HFF-Myc (cell line): Measurements from ENCODE around the gene C1QL1.

ENCODE experiments used
- DNase-seq: peaks from one replicate; pipeline ENCODE4 v3.0.0-alpha.2; 2011; ENCODE audit warnings: low read depth; ENCODE audit errors: extremely low read depth
- H3K4me3 ChIP-seq: replicated peaks from 2 replicates; pipeline ENCODE4 v1.5.1; 2011; ENCODE audit warnings: low read depth, mild to moderate bottlenecking, control low read depth, low read length
- CTCF ChIP-seq: IDR thresholded peaks from 2 replicates; pipeline ENCODE4 v1.5.1; 2012; ENCODE audit warnings: mild to moderate bottlenecking, low read depth, low read length, control low read depth; ENCODE audit errors: missing control alignments

C1QL1 gene

GRCh38 chr17:44992242-44992939 lies 24.3 kb upstream of the C1QL1 start:
- no peak for TF ChIP-seq CTCF

GRCh38 chr17:44990994-44991393 lies 22.9 kb upstream of the C1QL1 start:
- TF ChIP-seq CTCF = no peak
- DNase-seq = no peak
- H3K4me3 ChIP-seq = no peak overlapping the region

More at GRCh38 chr17:44992242-44992939, 24.3 kb upstream of the C1QL1 start:
- no peak for DNase-seq
- no peak overlapping the region for H3K4me3 ChIP-seq

- no peak overlapping the region for H3K4me3 ChIP-seq
- DNase-seq = no peak
- no peak for TF ChIP-seq CTCF
Observed at GRCh38 chr17:44989552-44990138, 21.5 kb upstream of the C1QL1 start.

- DNase-seq = no peak
- no peak for TF ChIP-seq CTCF
- no peak overlapping the region for H3K4me3 ChIP-seq
Observed at GRCh38 chr17:44988044-44988942, 20.2 kb upstream of the C1QL1 start.

GRCh38 chr17:44983563-44983962 lies 15.5 kb upstream of the C1QL1 start:
- no peak for TF ChIP-seq CTCF
- no peak overlapping the region for H3K4me3 ChIP-seq
- DNase-seq = no peak

- no peak for DNase-seq
- TF ChIP-seq CTCF = no peak
- no peak overlapping the region for H3K4me3 ChIP-seq
Observed at GRCh38 chr17:44982113-44982702, 14.1 kb upstream of the C1QL1 start.
